Calu3 (cell line): Measurements from ENCODE around the gene NUDC. TPM values are rescaled to one million over a fixed set of nuclear protein-coding genes. Genes with fewer than 3 reads are reported as not detected.
A peak's percentile ranks its signal among the peaks of the same experiment; 100 is the strongest.

Experiments used
- BruUV-seq: library from RNA; stranded (reverse); fragments of 400-500 nt; replicated peaks from 2 replicates; lab custom pipeline; 2021; lab: Mats Ljungman, UMichigan
- CTCF ChIA-PET: fragments of 300-600 bp; sonication (Branson Sonifier 250); formaldehyde crosslinking; loops from one replicate; lab custom pipeline; 2022; ENCODE audit warnings: antibody characterized with exemption; lab: Charles Lee
- DNase-seq: peaks from one replicate; pipeline ENCODE4 v3.0.0; 2022
- H3K27ac Mint-ChIP-seq: one replicate; pipeline ENCODE4 v1.8.0; 2022; ENCODE audit warnings: mixed read lengths; ENCODE audit not compliant: unreplicated experiment
- H3K27me3 Mint-ChIP-seq: one replicate; pipeline ENCODE4 v1.8.0; 2022; ENCODE audit warnings: mixed read lengths; ENCODE audit not compliant: unreplicated experiment
- H3K36me3 Mint-ChIP-seq: one replicate; pipeline ENCODE4 v1.8.0; 2022; ENCODE audit warnings: mild to moderate bottlenecking, moderate library complexity, mixed read lengths; ENCODE audit not compliant: insufficient read depth, unreplicated experiment
- H3K4me1 Mint-ChIP-seq: one replicate; pipeline ENCODE4 v1.8.0; 2022; ENCODE audit warnings: mild to moderate bottlenecking, low read depth, mixed read lengths; ENCODE audit not compliant: unreplicated experiment
- H3K4me3 Mint-ChIP-seq: one replicate; pipeline ENCODE4 v1.8.0; 2022; ENCODE audit warnings: mild to moderate bottlenecking, low read depth, moderate library complexity, mixed read lengths; ENCODE audit not compliant: unreplicated experiment
- H3K9me3 Mint-ChIP-seq: one replicate; pipeline ENCODE4 v1.8.0; 2022; ENCODE audit warnings: low read depth, mixed read lengths; ENCODE audit not compliant: unreplicated experiment
- CTCF ChIP-seq: fragments of 200-600 bp; IDR thresholded peaks from one replicate; pipeline ENCODE4 v1.8.0; 2022; ENCODE audit warnings: antibody characterized with exemption; ENCODE audit not compliant: unreplicated experiment
- intact Hi-C: fragments of 100-400 bp; cut with micrococcal nuclease; formaldehyde crosslinking; loops from one replicate; pipeline ENCODE4 v1.10.0; 2022; ENCODE audit not compliant: unreplicated experiment
- total RNA-seq: library from RNA; stranded (reverse); gene quantifications from 2 replicates; pipeline ENCODE4 v1.2.3, GENCODE V29; 2022

Gene NUDC
- total RNA-seq, 1 experiment from 2014 or later: 101 TPM

- H3K36me3 Mint-ChIP-seq: peaks cover 50% of the 10 kb centered on the region
Observed at GRCh38 chr1:26889551-26890466, 31.7 kb upstream of the NUDC start, which contains the start of gene GPN2. GPN2 (minus strand) TSS chr1:26890283; CDS start chr1:26890096, 187 bp downstream.

GRCh38 chr1:26890467-26890796, 31.1 kb upstream of the NUDC start:
- TF ChIP-seq CTCF: no peak
- CTCF ChIA-PET: interaction anchor here (0.6 to 1.0 kb wide), 2 partner anchors 29 to 41 kb away, joined by 3 to 4 read pairs; no protein-coding TSS in a partner anchor
- Mint-ChIP-seq H3K27me3 (no peaks in the 10 kb centered on the region), H3K9me3 (no peaks in the 10 kb centered on the region), H3K4me3 (peak overlapping the region; percentile 83), H3K4me1 (peaks cover 12% of the 10 kb centered on the region), H3K27ac (peak overlapping the region; percentile 88), H3K36me3 (peaks cover 45% of the 10 kb centered on the region)
- DNase-seq: no peak
- intact Hi-C loops: no loop called here
- no TSS peak for BruUV-seq

More at GRCh38 chr1:26889551-26890466, 31.7 kb upstream of the NUDC start, which contains the start of gene GPN2:
- H3K27ac Mint-ChIP-seq: peak within 1 kb of the TSS; percentile 88
- H3K4me1 Mint-ChIP-seq: peaks cover 12% of the 10 kb centered on the region
- no peaks in the 10 kb centered on the region for H3K27me3 Mint-ChIP-seq
- H3K4me3 Mint-ChIP-seq: peak within 1 kb of the TSS; percentile 83
- no peaks in the 10 kb centered on the region for H3K9me3 Mint-ChIP-seq
- DNase-seq: peak; percentile 61
- CTCF ChIA-PET: interaction anchor here (0.6 to 1.0 kb wide), 2 partner anchors 28 to 40 kb away, joined by 3 to 4 read pairs; no protein-coding TSS in a partner anchor
- no TSS peak for BruUV-seq
- intact Hi-C loops: no loop called here
- no peak for TF ChIP-seq CTCF

GRCh38 chr1:26894263-26894662, 27.3 kb upstream of the NUDC start:
- no TSS peak for BruUV-seq
- H3K36me3 Mint-ChIP-seq: peaks cover 37% of the 10 kb centered on the region

GRCh38 chr1:26897351-26897750, 24.2 kb upstream of the NUDC start:
- Mint-ChIP-seq H3K4me3 (no peak overlapping the region), H3K9me3 (no peaks in the 10 kb centered on the region), H3K36me3 (peaks cover 33% of the 10 kb centered on the region), H3K27ac (no peak overlapping the region), H3K27me3 (no peaks in the 10 kb centered on the region), H3K4me1 (peaks cover 7% of the 10 kb centered on the region)
- TF ChIP-seq CTCF: no peak
- no peak for DNase-seq
- intact Hi-C loops: no loop called here
- CTCF ChIA-PET: no interaction called here
- no TSS peak for BruUV-seq

More at GRCh38 chr1:26894263-26894662, 27.3 kb upstream of the NUDC start:
- Mint-ChIP-seq H3K4me1 (peaks cover 10% of the 10 kb centered on the region), H3K27me3 (no peaks in the 10 kb centered on the region), H3K4me3 (no peak overlapping the region), H3K27ac (no peak overlapping the region), H3K9me3 (no peaks in the 10 kb centered on the region)
- intact Hi-C loops: no loop called here
- DNase-seq: no peak
- no peak for TF ChIP-seq CTCF
- CTCF ChIA-PET: no interaction called here
